ENCODE measurements around the gene SMARCC2.

GRCh38 chr12:56159482-56160192, 29.6 kb downstream of the SMARCC2 start:
- TF ChIP-seq, protein P1, sequence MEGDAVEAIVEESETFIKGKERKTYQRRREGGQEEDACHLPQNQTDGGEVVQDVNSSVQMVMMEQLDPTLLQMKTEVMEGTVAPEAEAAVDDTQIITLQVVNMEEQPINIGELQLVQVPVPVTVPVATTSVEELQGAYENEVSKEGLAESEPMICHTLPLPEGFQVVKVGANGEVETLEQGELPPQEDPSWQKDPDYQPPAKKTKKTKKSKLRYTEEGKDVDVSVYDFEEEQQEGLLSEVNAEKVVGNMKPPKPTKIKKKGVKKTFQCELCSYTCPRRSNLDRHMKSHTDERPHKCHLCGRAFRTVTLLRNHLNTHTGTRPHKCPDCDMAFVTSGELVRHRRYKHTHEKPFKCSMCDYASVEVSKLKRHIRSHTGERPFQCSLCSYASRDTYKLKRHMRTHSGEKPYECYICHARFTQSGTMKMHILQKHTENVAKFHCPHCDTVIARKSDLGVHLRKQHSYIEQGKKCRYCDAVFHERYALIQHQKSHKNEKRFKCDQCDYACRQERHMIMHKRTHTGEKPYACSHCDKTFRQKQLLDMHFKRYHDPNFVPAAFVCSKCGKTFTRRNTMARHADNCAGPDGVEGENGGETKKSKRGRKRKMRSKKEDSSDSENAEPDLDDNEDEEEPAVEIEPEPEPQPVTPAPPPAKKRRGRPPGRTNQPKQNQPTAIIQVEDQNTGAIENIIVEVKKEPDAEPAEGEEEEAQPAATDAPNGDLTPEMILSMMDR (IDR thresholded peaks at IDR 0.05; ENCODE audit: low read depth, low read length), result no peak
- no peak for TF ChIP-seq EZH2phosphoT487 (IDR thresholded peaks at IDR 0.05; ENCODE audit: low read depth)
